ENCODE data around the gene BMP6.

DNA sequence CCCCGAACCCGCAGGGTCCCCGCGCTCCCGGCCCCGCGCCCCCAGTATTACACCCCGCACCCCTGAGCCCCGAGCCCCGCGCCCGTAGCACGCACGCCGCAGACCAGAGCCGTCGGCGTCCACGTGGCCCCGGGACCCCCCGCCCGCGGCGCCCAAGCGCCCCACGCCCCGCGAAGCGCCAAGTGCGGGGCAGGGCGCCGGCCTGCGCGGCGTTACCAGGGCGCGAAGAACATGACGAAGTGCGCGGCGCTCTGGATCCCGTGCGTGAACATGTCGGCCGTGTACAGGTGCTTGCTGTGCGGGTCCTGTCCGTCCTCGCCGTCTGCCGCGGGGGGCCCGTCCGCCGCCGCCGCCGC is 184.4 kb downstream of the BMP6 start:
- TF ChIP-seq, protein P1, sequence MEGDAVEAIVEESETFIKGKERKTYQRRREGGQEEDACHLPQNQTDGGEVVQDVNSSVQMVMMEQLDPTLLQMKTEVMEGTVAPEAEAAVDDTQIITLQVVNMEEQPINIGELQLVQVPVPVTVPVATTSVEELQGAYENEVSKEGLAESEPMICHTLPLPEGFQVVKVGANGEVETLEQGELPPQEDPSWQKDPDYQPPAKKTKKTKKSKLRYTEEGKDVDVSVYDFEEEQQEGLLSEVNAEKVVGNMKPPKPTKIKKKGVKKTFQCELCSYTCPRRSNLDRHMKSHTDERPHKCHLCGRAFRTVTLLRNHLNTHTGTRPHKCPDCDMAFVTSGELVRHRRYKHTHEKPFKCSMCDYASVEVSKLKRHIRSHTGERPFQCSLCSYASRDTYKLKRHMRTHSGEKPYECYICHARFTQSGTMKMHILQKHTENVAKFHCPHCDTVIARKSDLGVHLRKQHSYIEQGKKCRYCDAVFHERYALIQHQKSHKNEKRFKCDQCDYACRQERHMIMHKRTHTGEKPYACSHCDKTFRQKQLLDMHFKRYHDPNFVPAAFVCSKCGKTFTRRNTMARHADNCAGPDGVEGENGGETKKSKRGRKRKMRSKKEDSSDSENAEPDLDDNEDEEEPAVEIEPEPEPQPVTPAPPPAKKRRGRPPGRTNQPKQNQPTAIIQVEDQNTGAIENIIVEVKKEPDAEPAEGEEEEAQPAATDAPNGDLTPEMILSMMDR (IDR thresholded peaks at IDR 0.05) = no peak
- TF ChIP-seq POLR2A (IDR thresholded peaks at IDR 0.05) = no peak

All from heart left ventricle (tissue), 13 donors.